BE2C (cell line): Measurements from ENCODE around the gene HEY2.

ENCODE experiments used
- DNase-seq: peaks from one replicate; pipeline ENCODE4 v3.0.0-alpha.2; 2020
- H3K27me3 ChIP-seq: fragments of 250-450 bp; sonication (Bioruptor Pico); 2 replicates; pipeline ENCODE4 v1.5.1; 2020; ENCODE audit warnings: mild to moderate bottlenecking
- H3K36me3 ChIP-seq: fragments of 250-450 bp; sonication (Bioruptor Pico); 2 replicates; pipeline ENCODE4 v1.5.1; 2020; ENCODE audit warnings: mild to moderate bottlenecking
- H3K4me1 ChIP-seq: fragments of 250-450 bp; sonication (Bioruptor Pico); 2 replicates; pipeline ENCODE4 v1.5.1; 2020
- H3K4me3 ChIP-seq: 2 replicates; pipeline ENCODE4 v1.5.1; 2011; ENCODE audit warnings: low read depth, low read length
- H3K9me3 ChIP-seq: fragments of 250-450 bp; sonication (Bioruptor Pico); 2 replicates; pipeline ENCODE4 v1.5.1; 2020
- TF ChIP-seq, protein P1 (sequence below): IDR thresholded peaks from 2 replicates; pipeline ENCODE4 v1.5.1; 2012; ENCODE audit warnings: mild to moderate bottlenecking, low read depth, low read length

The HEY2 gene

DNA sequence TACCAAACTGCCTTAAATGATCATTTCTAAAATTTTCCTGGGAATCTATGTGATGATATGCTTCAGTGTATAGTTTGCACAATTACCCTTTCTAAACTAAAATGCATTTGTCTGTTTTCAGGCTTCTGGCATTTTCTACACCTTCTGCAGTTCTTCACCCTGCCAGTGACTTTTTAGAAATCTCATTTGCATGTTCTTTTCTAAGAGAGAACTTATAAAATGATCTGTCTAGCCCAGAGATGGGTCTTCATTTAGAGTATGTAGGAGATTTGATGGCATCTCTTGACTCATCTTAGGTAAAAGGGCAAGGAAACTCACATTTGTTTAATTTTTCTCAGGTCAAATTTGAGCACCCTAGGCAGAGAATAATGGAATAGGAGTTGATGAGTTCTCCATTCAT lies 59.2 kb downstream of the HEY2 start:
- no peak for DNase-seq
- peaks cover 26% of the 10 kb centered on the region for H3K36me3 ChIP-seq
- H3K9me3 ChIP-seq, result no peaks in the 10 kb centered on the region
- no peaks in the 10 kb centered on the region for H3K27me3 ChIP-seq
- H3K4me3 ChIP-seq, result no peak overlapping the region
- H3K4me1 ChIP-seq, result peaks cover 58% of the 10 kb centered on the region
- TF ChIP-seq, protein P1, sequence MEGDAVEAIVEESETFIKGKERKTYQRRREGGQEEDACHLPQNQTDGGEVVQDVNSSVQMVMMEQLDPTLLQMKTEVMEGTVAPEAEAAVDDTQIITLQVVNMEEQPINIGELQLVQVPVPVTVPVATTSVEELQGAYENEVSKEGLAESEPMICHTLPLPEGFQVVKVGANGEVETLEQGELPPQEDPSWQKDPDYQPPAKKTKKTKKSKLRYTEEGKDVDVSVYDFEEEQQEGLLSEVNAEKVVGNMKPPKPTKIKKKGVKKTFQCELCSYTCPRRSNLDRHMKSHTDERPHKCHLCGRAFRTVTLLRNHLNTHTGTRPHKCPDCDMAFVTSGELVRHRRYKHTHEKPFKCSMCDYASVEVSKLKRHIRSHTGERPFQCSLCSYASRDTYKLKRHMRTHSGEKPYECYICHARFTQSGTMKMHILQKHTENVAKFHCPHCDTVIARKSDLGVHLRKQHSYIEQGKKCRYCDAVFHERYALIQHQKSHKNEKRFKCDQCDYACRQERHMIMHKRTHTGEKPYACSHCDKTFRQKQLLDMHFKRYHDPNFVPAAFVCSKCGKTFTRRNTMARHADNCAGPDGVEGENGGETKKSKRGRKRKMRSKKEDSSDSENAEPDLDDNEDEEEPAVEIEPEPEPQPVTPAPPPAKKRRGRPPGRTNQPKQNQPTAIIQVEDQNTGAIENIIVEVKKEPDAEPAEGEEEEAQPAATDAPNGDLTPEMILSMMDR, result no peak

DNA sequence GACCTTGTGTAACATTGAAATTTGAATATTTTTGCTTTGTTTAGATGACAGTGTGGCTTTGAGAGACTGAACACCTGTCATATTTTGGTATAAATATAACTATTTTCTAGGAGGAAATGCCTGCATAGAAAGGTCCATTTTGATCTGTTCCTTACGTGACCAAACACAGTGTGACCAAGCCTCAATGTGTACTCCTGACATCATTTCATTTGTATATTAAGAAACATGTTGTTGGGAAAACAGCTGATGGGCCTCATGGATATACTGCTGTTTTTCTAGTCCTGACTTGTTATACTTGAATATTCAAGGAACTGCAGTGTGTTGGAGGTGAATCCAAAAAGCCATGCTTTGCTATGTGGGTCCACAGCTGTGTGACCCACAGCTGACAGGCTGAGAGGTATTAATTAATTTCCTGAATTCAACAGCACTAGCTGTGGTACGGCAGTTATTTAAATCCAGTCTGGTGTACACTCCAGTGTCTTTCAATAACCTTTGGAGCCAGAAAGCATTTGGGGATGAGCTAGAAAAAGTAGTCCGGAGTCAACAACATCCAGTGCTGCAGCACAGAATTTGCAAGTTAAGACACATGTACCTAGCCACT lies 60.2 kb downstream of the HEY2 start:
- DNase-seq, result no peak
- H3K36me3 ChIP-seq, result peaks cover 19% of the 10 kb centered on the region
- H3K9me3 ChIP-seq, result no peaks in the 10 kb centered on the region
- H3K4me3 ChIP-seq, result no peak overlapping the region; the same call in 1 of the 2 replicates
- H3K4me1 ChIP-seq, result peaks cover 58% of the 10 kb centered on the region
- H3K27me3 ChIP-seq, result no peaks in the 10 kb centered on the region
- TF ChIP-seq, protein P1, result no peak

DNA sequence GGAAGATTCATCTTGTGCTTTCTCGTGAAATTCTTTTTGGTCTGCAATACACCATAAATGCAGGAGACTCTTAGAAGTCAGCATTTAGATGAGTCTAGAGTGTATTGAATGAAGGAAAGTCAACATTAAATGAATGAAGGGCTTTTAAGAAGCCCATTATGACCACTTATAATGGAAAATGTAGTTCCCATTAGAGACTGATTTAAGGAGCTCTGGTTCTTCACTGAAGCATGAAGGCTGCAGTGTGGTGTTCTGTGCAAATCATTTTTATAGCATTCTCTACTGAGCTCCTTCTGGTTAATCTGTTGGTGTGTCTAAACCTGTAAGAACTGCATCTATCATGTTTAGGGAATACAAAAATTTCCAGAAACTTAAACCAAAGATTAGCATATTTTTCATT lies 61.0 kb downstream of the HEY2 start:
- peaks cover 20% of the 10 kb centered on the region for H3K36me3 ChIP-seq
- peaks cover 65% of the 10 kb centered on the region for H3K4me1 ChIP-seq
- TF ChIP-seq, protein P1, result no peak
- H3K9me3 ChIP-seq, result no peaks in the 10 kb centered on the region
- H3K27me3 ChIP-seq, result no peaks in the 10 kb centered on the region
- H3K4me3 ChIP-seq, result no peak overlapping the region
- DNase-seq, result peak; percentile 46
